ENCODE data around the gene TCF7L1. TPM values are rescaled to one million over a fixed set of nuclear protein-coding genes. Genes with fewer than 3 reads are reported as not detected.
A peak's percentile ranks its signal among the peaks of the same experiment; 100 is the strongest.

Gene TCF7L1
- total and polyA plus RNA-seq, 9 of the 15 experiments (the other 6 are each of a cell fraction or from before 2014, with no cell fraction given), result 0.03 to 0.11 (median 0.07) TPM; not detected in 5

- TF ChIP-seq ARID4B (CRISPR knock-in tag; IDR thresholded peaks at IDR 0.05) (no peak), ZNF436 (CRISPR knock-in tag; IDR thresholded peaks at IDR 0.05) (no peak), NELFE (IDR thresholded peaks at IDR 0.05; ENCODE audit: insufficient read depth, insufficient read length) (no peak)
Observed at GRCh38 chr2:85355073-85355410, 221.8 kb downstream of the TCF7L1 start (continued).

- Histone ChIP-seq H3K9me3 (replicated peaks; ENCODE audit: control insufficient read depth, insufficient read depth, low read depth, low read length) (no peaks in the 10 kb centered on the region), H3K36me3 (ENCODE audit: control insufficient read depth, insufficient read depth, low read length) (peaks cover 47% of the 10 kb centered on the region; the same call in 2 of the 3 replicates), H3K4me3 (peak overlapping the region; percentile 83), H3K4me1 (replicated peaks in 1 of 2; ENCODE audit: control insufficient read depth in 2 of 2, insufficient read depth in 2 of 2, low read length in 2 of 2) (peaks cover 9 to 15% of the 10 kb centered on the region in 2 experiments), H3K9ac (ENCODE audit: insufficient read depth in 1 of 2, low read depth in 2 of 2, low read length in 2 of 2) (peak overlapping the region; percentile 91 to 94), H3K4me2 (ENCODE audit: insufficient read depth, low read length) (peak overlapping the region; percentile 100), H4K20me1 (replicated peaks; ENCODE audit: control insufficient read depth, insufficient read depth, low read length) (no peaks in the 10 kb centered on the region), H3K79me2 (ENCODE audit: control insufficient read depth, insufficient read depth, low read length) (peaks cover 32% of the 10 kb centered on the region), H3K27me3 (ENCODE audit: control insufficient read depth in 2 of 2, insufficient read depth in 2 of 2, low read length in 2 of 2) (no peaks in the 10 kb centered on the region), H2AFZ (ENCODE audit: low read depth, low read length) (peak overlapping the region; percentile 97; the same call in 1 of the 2 replicates), H3K9me1 (ENCODE audit: control insufficient read depth, insufficient read depth, low read length) (no peaks in the 10 kb centered on the region), H3K27ac (ENCODE audit: extremely low read depth, low read depth, low read length) (peak overlapping the region; percentile 84; the same call in 2 of the 3 replicates)
- POLR2A ChIA-PET, result interaction anchor here (1.2 to 2.5 kb wide), 6 partner anchors 10 to 240 kb away, joined by 6 to 15 read pairs (median 8); partner anchors contain the start of genes MAT2A and RNF181
- BruUV-seq (replicated peaks), result no TSS peak
- FAIRE-seq, result no peak
- ATAC-seq, result no peak
- CTCF ChIA-PET (ENCODE audit: low intra/inter-chr PET ratio), result no interaction called here
- intact Hi-C loops (cut with micrococcal nuclease), result no loop called here
- in situ Hi-C loops (cut with MboI), result no loop called here
- 54% methylated on average over 3 of the region's 3 CpGs for WGBS (ENCODE audit: insufficient coverage, low coverage, missing lambda C conversion rate)
- TF ChIP-seq YY1 (IDR thresholded peaks at IDR 0.05; ENCODE audit: borderline replicate concordance in 1 of 3, control insufficient read depth in 1 of 3, extremely low read depth in 1 of 3, insufficient read depth in 3 of 3, insufficient read length in 1 of 3, insufficient replicate concordance in 2 of 3, low read depth in 1 of 3, low read length in 2 of 3) (peak in 1 of 3 experiments; percentile 14), MYNN (IDR thresholded peaks at IDR 0.05) (no peak), MYNN (CRISPR knock-in tag; IDR thresholded peaks at IDR 0.05) (no peak)
- DNase-seq (ENCODE audit: extremely low read depth in 1 of 4, low spot score in 3 of 4), result no peak
Observed at GRCh38 chr2:85355521-85355920, 222.3 kb downstream of the TCF7L1 start.

Data from K562 (cell line).